ENCODE measurements around the gene UBL4A. TPM values are rescaled to one million over a fixed set of nuclear protein-coding genes. Genes with fewer than 3 reads are reported as not detected.

Gene UBL4A
- total RNA-seq, 1 donor: 32.0 TPM

DNA sequence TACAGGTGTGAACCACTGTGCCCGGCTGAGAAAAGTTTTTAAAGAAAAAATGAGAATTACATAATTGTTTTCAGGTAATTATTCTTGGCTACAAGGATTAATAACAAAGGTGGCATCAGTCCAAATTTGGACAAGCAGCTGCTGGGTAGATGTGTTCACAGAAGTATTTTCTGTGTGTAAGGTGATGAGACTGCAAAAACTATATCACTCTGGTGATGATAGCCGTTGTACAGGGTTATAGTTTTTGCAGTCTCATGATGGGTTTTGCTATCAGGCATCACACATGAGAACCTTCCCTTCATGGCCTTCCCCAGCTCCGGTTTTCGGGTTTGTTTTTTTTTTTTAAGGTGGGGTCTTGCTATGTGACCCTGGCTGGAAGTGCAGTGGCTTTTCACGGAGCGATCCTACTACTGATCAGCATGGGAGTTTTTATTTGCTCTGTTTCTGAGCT lies 9.1 kb upstream of the UBL4A start:
- TF ChIP-seq, protein P1, sequence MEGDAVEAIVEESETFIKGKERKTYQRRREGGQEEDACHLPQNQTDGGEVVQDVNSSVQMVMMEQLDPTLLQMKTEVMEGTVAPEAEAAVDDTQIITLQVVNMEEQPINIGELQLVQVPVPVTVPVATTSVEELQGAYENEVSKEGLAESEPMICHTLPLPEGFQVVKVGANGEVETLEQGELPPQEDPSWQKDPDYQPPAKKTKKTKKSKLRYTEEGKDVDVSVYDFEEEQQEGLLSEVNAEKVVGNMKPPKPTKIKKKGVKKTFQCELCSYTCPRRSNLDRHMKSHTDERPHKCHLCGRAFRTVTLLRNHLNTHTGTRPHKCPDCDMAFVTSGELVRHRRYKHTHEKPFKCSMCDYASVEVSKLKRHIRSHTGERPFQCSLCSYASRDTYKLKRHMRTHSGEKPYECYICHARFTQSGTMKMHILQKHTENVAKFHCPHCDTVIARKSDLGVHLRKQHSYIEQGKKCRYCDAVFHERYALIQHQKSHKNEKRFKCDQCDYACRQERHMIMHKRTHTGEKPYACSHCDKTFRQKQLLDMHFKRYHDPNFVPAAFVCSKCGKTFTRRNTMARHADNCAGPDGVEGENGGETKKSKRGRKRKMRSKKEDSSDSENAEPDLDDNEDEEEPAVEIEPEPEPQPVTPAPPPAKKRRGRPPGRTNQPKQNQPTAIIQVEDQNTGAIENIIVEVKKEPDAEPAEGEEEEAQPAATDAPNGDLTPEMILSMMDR (IDR thresholded peaks at IDR 0.05; ENCODE audit: insufficient read depth, low read depth, low read length): no peak
- DNase-seq (ENCODE audit: low read depth): no peak
- H3K4me3 ChIP-seq (ENCODE audit: low read depth, low read length): no peak overlapping the region

DNA sequence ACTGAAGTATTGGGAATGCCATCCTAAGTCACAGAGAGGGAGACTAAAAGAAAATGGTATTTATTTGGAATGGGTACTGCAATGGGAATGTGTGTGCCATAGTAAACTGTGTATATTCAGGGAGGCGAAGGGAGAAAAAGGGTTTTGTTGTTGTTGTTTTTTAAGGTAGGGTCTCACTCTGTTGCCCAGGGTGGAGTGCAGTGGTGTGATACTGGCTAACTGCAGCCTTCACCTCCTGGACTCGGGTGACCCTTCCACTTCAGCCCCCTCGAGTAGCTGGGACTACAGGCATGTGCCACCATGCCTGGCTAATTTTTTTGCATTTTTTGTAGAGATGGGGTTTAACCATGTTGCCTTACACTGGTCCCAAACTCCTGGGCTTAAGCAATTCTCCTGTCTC lies 8.3 kb upstream of the UBL4A start:
- TF ChIP-seq, protein P1 (IDR thresholded peaks at IDR 0.05; ENCODE audit: insufficient read depth, low read depth, low read length): no peak
- H3K4me3 ChIP-seq (ENCODE audit: low read depth, low read length): no peak overlapping the region

DNA sequence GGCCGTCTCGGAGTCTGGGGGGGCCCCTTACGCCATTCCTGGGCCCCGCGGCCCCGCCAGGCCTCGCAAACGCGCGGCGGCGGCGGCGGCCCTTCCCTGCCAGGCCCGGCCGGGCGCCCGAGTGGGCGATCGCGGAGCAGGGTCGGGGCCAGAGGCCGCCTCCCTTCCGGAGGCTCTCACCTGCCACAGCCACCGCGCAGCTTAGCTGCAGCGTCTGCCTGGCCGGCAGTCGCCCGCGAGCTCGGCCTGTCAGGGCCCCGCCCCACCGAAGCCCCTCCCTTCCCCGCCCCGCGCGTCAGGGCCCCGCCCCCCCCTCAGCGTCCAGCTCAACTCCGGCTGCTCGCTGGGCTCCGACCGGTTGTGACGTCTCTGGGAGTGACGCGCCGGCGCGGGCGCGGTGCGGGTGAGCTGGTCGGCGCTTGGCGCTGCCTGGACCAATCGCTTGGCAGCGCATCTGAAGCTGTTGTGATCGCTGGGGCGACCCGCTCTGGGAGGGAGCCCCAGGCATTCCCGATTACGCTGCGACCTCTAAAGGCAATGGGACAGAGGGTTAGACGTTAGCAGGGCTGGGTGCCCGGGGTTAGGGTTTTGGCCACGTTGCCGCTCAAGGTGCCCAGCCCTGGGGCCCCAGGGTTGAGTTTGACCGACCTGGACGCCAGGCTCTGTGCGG lies 4.1 kb upstream of the UBL4A start, which contains the start of gene SLC10A3:
Gene SLC10A3 (minus strand): TSS at position 216 of the 670 bp plus-strand sequence. CDS start 1,689 bp downstream, outside the sequence.
- DNase-seq (ENCODE audit: low read depth): peak; percentile 94
- H3K4me3 ChIP-seq (ENCODE audit: low read depth, low read length): peak within 1 kb of the TSS; percentile 67
- TF ChIP-seq, protein P1 (IDR thresholded peaks at IDR 0.05; ENCODE audit: insufficient read depth, low read depth, low read length): no peak

More for the DNA sequence above, 8.3 kb upstream of the UBL4A start:
- no peak for DNase-seq (ENCODE audit: low read depth)

DNA sequence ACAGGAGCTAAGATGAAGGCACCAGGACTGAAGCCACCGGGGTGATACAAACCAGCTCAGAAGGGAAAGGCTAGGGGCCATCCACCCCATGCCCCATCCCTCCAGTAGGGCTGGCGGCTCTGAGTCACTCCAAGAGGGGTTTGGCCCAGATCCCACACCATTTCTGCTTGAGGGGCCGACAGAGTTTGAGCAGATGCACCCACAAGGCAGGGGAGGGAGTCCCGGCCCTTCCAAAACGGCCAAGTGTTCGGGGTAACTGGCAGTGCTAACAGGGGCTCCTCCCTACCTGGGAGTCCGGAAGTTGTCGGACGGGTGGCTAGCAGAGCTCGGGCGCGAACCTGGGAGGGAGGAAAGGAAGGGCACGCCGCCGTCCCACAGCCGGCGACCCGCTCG lies 3.6 kb upstream of the UBL4A start:
- peak; percentile 61 for DNase-seq (ENCODE audit: low read depth)

DNA sequence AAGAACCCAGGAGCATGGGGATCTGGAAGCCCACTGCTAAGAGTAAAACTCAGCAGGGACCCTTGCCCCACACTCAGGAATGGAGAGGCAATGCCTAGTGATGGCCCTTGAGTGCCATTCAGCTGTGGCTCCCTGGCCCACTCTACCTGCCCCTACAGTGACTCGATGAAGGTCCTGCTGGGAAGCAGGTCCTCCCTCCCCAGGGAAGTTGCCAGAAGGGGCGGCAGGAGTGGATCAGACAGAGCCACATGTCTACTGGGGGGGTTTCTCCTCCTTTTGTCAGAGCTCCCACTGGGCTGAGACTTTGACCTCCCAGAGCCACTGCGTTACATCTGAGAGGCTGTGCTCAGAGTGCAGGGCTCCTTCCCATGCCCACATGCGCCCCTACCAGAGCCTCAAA lies 2.8 kb upstream of the UBL4A start:
- TF ChIP-seq, protein P1 (IDR thresholded peaks at IDR 0.05; ENCODE audit: insufficient read depth, low read depth, low read length): no peak
- DNase-seq (ENCODE audit: low read depth): no peak
- peak overlapping the region; percentile 63 for H3K4me3 ChIP-seq (ENCODE audit: low read depth, low read length)

More for the DNA sequence above, 3.6 kb upstream of the UBL4A start:
- TF ChIP-seq, protein P1 (IDR thresholded peaks at IDR 0.05; ENCODE audit: insufficient read depth, low read depth, low read length): no peak
- peak overlapping the region; percentile 63 for H3K4me3 ChIP-seq (ENCODE audit: low read depth, low read length)

DNA sequence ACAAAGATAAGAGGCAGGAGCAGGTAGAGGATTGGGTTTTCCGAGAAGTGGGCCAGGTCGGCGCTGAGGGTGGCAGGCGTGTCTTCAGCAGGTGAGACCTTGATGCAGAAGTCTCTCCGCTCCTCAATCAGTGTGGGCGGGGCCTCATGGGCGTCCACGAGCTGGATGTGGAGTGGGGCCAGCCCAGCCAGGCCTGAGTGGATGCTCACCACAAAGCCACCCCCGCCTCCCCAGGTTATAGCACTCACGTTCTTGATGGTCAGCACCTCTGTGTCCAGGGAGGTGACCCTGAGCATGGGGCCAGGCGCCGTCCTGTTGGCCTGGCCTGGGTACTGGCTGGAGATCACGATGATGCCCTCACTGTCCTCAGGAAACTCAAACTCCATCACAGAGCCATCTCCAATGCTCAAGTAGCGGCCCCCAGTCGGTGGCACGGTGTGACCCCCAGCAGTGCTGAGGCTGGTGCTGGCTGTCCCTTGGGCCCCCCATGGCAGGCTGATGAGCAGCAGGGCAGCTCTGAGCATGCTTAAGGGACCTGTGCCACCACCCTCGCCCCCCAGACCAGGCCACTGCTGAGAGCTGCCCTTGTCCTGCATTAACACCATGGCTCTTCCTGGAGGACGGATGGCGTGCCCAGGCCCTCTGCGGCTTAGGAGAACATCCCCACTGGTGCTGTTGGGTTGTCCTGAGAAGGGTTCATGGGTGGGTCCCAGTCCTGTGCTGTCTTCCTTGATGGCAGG lies 2.1 kb upstream of the UBL4A start:
- DNase-seq (ENCODE audit: low read depth): no peak
- no peak overlapping the region for H3K4me3 ChIP-seq (ENCODE audit: low read depth, low read length)
- TF ChIP-seq, protein P1 (IDR thresholded peaks at IDR 0.05; ENCODE audit: insufficient read depth, low read depth, low read length): no peak
